HEK293 (cell line): ENCODE data around the gene SMIM29.

ENCODE experiments used
- KLF10 ChIP-seq: fragments of 450-650 bp; IDR thresholded peaks from 2 replicates; pipeline ENCODE4 v1.5.1; 2018; ENCODE audit warnings: missing biosample characterization, mild to moderate bottlenecking, missing genetic modification characterization
- KLF9 ChIP-seq: fragments of 450-650 bp; formaldehyde crosslinking; IDR thresholded peaks from 2 replicates; pipeline ENCODE4 v1.5.1; 2016; ENCODE audit warnings: missing biosample characterization, missing genetic modification characterization, low read depth
- OVOL3 ChIP-seq: fragments of 450-650 bp; formaldehyde crosslinking; IDR thresholded peaks from 2 replicates; pipeline ENCODE4 v1.5.1; 2016; ENCODE audit warnings: missing biosample characterization, missing genetic modification characterization
- PRDM1 ChIP-seq: fragments of 450-650 bp; formaldehyde crosslinking; IDR thresholded peaks from 2 replicates; pipeline ENCODE4; 2016; ENCODE audit warnings: missing biosample characterization, missing genetic modification characterization
- PRDM10 ChIP-seq: fragments of 450-650 bp; formaldehyde crosslinking; IDR thresholded peaks from 2 replicates; pipeline ENCODE4 v1.5.1; 2016; ENCODE audit warnings: missing biosample characterization, missing genetic modification characterization
- ZBTB17 ChIP-seq: fragments of 450-650 bp; formaldehyde crosslinking; IDR thresholded peaks from 2 replicates; pipeline ENCODE4 v1.5.1; 2016; ENCODE audit warnings: missing biosample characterization, missing genetic modification characterization
- ZBTB20 ChIP-seq: fragments of 450-650 bp; formaldehyde crosslinking; IDR thresholded peaks from 2 replicates; pipeline ENCODE4 v1.5.1; 2016; ENCODE audit warnings: missing biosample characterization, missing genetic modification characterization
- ZNF112 ChIP-seq: fragments of 450-650 bp; formaldehyde crosslinking; IDR thresholded peaks from 2 replicates; pipeline ENCODE4 v1.5.0; 2017; ENCODE audit warnings: missing biosample characterization, missing genetic modification characterization
- ZNF121 ChIP-seq: fragments of 450-650 bp; formaldehyde crosslinking; IDR thresholded peaks from 2 replicates; pipeline ENCODE4 v1.5.1; 2016; ENCODE audit warnings: missing biosample characterization, missing genetic modification characterization
- ZNF155 ChIP-seq: fragments of 450-650 bp; formaldehyde crosslinking; IDR thresholded peaks from 2 replicates; pipeline ENCODE4 v1.5.1; 2016; ENCODE audit warnings: missing biosample characterization, missing genetic modification characterization
- ZNF169 ChIP-seq: fragments of 450-650 bp; formaldehyde crosslinking; IDR thresholded peaks from 2 replicates; pipeline ENCODE4 v1.5.1; 2016; ENCODE audit warnings: missing biosample characterization, missing genetic modification characterization
- ZNF18 ChIP-seq: fragments of 450-650 bp; formaldehyde crosslinking; IDR thresholded peaks from 2 replicates; pipeline ENCODE4 v1.5.1; 2016; ENCODE audit warnings: missing biosample characterization, missing genetic modification characterization
- ZNF24 ChIP-seq: fragments of 450-650 bp; formaldehyde crosslinking; IDR thresholded peaks from 2 replicates; pipeline ENCODE4 v1.5.1; 2016; ENCODE audit warnings: missing biosample characterization, missing genetic modification characterization
- ZNF37A ChIP-seq: fragments of 450-650 bp; IDR thresholded peaks from 2 replicates; pipeline ENCODE4 v1.5.1; 2018; ENCODE audit warnings: missing biosample characterization, missing genetic modification characterization
- ZNF416 ChIP-seq: fragments of 450-650 bp; formaldehyde crosslinking; IDR thresholded peaks from 2 replicates; pipeline ENCODE4 v1.5.1; 2016; ENCODE audit warnings: missing biosample characterization, missing genetic modification characterization
- ZNF521 ChIP-seq: fragments of 450-650 bp; formaldehyde crosslinking; IDR thresholded peaks from 2 replicates; pipeline ENCODE4 v1.5.1; 2017; ENCODE audit warnings: missing biosample characterization, mild to moderate bottlenecking, missing genetic modification characterization
- ZNF530 ChIP-seq: fragments of 450-650 bp; formaldehyde crosslinking; IDR thresholded peaks from 2 replicates; pipeline ENCODE4 v1.5.1; 2016; ENCODE audit warnings: low read depth, missing biosample characterization, missing genetic modification characterization
- ZNF580 ChIP-seq: fragments of 450-650 bp; formaldehyde crosslinking; IDR thresholded peaks from 2 replicates; pipeline ENCODE4 v1.5.1; 2016; ENCODE audit warnings: missing biosample characterization, missing genetic modification characterization
- ZNF660 ChIP-seq: fragments of 450-650 bp; IDR thresholded peaks from 2 replicates; pipeline ENCODE4 v1.5.1; 2018; ENCODE audit warnings: missing biosample characterization, mild to moderate bottlenecking, missing genetic modification characterization
- ZNF707 ChIP-seq: fragments of 450-650 bp; formaldehyde crosslinking; IDR thresholded peaks from 2 replicates; pipeline ENCODE4 v1.5.1; 2016; ENCODE audit warnings: missing biosample characterization, missing genetic modification characterization
- ZNF76 ChIP-seq: fragments of 450-650 bp; formaldehyde crosslinking; IDR thresholded peaks from 2 replicates; pipeline ENCODE4; 2016; ENCODE audit warnings: low read depth, missing biosample characterization, missing genetic modification characterization, borderline replicate concordance
- ZNF776 ChIP-seq: fragments of 450-650 bp; formaldehyde crosslinking; IDR thresholded peaks from 2 replicates; pipeline ENCODE4 v1.5.0; 2017; ENCODE audit warnings: missing biosample characterization, missing genetic modification characterization, borderline replicate concordance
- ZSCAN4 ChIP-seq: fragments of 450-650 bp; formaldehyde crosslinking; IDR thresholded peaks from 2 replicates; pipeline ENCODE4 v1.5.1; 2017; ENCODE audit warnings: missing biosample characterization, missing genetic modification characterization
- TF ChIP-seq, protein P1 (sequence below): fragments of 450-650 bp; formaldehyde crosslinking; IDR thresholded peaks from 2 replicates; pipeline ENCODE4 v1.5.1; 2016; ENCODE audit warnings: missing biosample characterization, missing genetic modification characterization
- TF ChIP-seq, protein P2 (sequence below): fragments of 450-650 bp; formaldehyde crosslinking; IDR thresholded peaks from 2 replicates; pipeline ENCODE4 v1.5.0; 2017; ENCODE audit warnings: missing biosample characterization, missing genetic modification characterization, borderline replicate concordance
- TF ChIP-seq, protein P3 (sequence below): fragments of 450-650 bp; formaldehyde crosslinking; IDR thresholded peaks from 2 replicates; pipeline ENCODE4 v1.5.1; 2017; ENCODE audit warnings: missing biosample characterization, mild to moderate bottlenecking, missing genetic modification characterization, moderate library complexity

SMIM29 gene

DNA sequence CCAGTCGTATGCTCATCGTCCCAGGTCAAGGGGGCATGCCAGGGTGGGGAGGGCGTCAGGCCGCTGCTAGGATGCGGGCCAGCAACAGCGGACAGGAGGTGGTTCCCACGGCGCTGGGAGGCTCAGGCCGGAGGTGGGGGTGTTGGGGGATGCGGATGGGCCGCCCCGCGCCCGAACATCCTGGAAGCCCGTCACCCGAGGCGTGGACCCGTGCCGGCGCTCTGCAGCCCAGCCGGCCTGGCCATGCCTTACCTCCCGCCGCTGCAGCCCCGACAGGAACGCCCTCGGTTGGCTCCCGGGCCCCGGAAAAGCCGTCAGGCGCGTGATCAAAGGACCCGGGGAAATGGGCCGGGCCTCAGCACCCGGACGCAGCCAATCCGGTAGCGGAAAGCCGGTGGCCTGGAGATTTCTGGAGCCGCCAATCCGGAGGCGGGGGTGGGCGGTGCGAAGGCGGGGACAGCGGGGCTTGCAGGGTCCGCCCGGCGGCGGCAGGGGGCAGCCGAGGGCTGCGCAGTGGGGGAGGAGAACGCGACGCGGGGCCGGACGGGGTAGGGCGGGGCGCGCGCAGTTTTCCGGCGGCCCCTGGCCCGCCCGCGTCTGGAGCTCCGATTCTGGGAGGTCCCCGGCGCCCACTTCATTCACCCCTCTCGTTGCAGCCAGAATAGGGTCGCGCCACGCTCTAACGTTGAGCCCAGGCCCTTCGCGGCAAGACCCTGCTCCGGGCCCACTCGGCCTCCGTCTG lies at the start of gene SMIM29 (continued):
- no peak for TF ChIP-seq ZNF521
- TF ChIP-seq ZNF76 (tag by site-specific recombination): peak; percentile 31; the same call in 1 of the 2 replicates
- no peak for TF ChIP-seq ZNF776 (tag by site-specific recombination)
- TF ChIP-seq KLF10 (tag by site-specific recombination): peak; percentile 90
- TF ChIP-seq ZNF707: no peak
- TF ChIP-seq PRDM1 (tag by site-specific recombination): no peak
- TF ChIP-seq ZSCAN4 (tag by site-specific recombination): no peak
- TF ChIP-seq ZNF112 (tag by site-specific recombination): no peak
- TF ChIP-seq ZBTB20 (tag by site-specific recombination): peak; percentile 99
- no peak for TF ChIP-seq ZNF37A
- TF ChIP-seq ZNF24: no peak
- TF ChIP-seq, protein P1, sequence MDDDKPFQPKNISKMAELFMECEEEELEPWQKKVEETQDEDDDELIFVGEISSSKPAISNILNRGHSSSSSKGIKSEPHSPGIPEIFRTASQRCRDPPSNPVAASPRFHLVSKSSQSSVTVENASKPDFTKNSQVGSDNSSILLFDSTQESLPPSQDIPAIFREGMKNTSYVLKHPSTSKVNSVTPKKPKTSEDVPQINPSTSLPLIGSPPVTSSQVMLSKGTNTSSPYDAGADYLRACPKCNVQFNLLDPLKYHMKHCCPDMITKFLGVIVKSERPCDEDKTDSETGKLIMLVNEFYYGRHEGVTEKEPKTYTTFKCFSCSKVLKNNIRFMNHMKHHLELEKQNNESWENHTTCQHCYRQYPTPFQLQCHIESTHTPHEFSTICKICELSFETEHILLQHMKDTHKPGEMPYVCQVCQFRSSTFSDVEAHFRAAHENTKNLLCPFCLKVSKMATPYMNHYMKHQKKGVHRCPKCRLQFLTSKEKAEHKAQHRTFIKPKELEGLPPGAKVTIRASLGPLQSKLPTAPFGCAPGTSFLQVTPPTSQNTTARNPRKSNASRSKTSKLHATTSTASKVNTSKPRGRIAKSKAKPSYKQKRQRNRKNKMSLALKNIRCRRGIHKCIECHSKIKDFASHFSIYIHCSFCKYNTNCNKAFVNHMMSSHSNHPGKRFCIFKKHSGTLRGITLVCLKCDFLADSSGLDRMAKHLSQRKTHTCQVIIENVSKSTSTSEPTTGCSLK (tag by site-specific recombination): no peak
- TF ChIP-seq OVOL3 (tag by site-specific recombination): no peak
- peak; percentile 87 for TF ChIP-seq ZNF660 (tag by site-specific recombination)
- TF ChIP-seq ZNF530 (tag by site-specific recombination): no peak
- TF ChIP-seq KLF9 (tag by site-specific recombination): peak; percentile 15; the same call in 1 of the 2 replicates
- TF ChIP-seq PRDM10 (tag by site-specific recombination): peak; percentile 77
- TF ChIP-seq, protein P2, sequence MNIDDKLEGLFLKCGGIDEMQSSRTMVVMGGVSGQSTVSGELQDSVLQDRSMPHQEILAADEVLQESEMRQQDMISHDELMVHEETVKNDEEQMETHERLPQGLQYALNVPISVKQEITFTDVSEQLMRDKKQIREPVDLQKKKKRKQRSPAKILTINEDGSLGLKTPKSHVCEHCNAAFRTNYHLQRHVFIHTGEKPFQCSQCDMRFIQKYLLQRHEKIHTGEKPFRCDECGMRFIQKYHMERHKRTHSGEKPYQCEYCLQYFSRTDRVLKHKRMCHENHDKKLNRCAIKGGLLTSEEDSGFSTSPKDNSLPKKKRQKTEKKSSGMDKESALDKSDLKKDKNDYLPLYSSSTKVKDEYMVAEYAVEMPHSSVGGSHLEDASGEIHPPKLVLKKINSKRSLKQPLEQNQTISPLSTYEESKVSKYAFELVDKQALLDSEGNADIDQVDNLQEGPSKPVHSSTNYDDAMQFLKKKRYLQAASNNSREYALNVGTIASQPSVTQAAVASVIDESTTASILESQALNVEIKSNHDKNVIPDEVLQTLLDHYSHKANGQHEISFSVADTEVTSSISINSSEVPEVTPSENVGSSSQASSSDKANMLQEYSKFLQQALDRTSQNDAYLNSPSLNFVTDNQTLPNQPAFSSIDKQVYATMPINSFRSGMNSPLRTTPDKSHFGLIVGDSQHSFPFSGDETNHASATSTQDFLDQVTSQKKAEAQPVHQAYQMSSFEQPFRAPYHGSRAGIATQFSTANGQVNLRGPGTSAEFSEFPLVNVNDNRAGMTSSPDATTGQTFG (tag by site-specific recombination): no peak
- TF ChIP-seq ZBTB17: peak; percentile 59
- no peak for TF ChIP-seq ZNF416 (tag by site-specific recombination)
- TF ChIP-seq ZNF121 (tag by site-specific recombination): no peak
- no peak for TF ChIP-seq ZNF18 (tag by site-specific recombination)
- TF ChIP-seq, protein P3, sequence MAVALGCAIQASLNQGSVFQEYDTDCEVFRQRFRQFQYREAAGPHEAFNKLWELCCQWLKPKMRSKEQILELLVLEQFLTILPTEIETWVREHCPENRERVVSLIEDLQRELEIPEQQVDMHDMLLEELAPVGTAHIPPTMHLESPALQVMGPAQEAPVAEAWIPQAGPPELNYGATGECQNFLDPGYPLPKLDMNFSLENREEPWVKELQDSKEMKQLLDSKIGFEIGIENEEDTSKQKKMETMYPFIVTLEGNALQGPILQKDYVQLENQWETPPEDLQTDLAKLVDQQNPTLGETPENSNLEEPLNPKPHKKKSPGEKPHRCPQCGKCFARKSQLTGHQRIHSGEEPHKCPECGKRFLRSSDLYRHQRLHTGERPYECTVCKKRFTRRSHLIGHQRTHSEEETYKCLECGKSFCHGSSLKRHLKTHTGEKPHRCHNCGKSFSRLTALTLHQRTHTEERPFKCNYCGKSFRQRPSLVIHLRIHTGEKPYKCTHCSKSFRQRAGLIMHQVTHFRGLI (tag by site-specific recombination): peak; percentile 84
- TF ChIP-seq ZNF155: no peak
- no peak for TF ChIP-seq ZNF580 (tag by site-specific recombination)
- TF ChIP-seq ZNF169 (tag by site-specific recombination): no peak
